A549 (cell line): ENCODE data around the gene KIF13A. TPM values are rescaled to one million over a fixed set of nuclear protein-coding genes. Genes with fewer than 3 reads are reported as not detected.
A peak's percentile ranks its signal among the peaks of the same experiment; 100 is the strongest.

Experiments
- ATAC-seq, 2 experiments: fragments of 200-7000 bp in 1 of 2; fragments of >200 bp in 1 of 2; cut with Nextera tagmentation in 1 of 2; cut with Tn5 transposase in 1 of 2; 3 replicates each; pipeline versions ENCODE4 v1.8.0 to v1.9.1; 2018 to 2020; ENCODE audit warnings: mild to moderate bottlenecking in 1 of 2, moderate library complexity in 1 of 2
- CTCF ChIA-PET: fragments of 300-600 bp; sonication (Branson Sonifier 250); formaldehyde crosslinking; extraction: SDS; loops from one replicate; lab custom pipeline; 2021; ENCODE audit warnings: antibody characterized with exemption, inconsistent platforms; lab: Yijun Ruan, JAX
- POLR2A ChIA-PET: fragments of 350-600 bp; formaldehyde crosslinking; extraction: SDS; loops from one replicate; lab custom pipeline; 2021; ENCODE audit warnings: antibody characterized with exemption, inconsistent platforms; lab: Yijun Ruan, JAX
- DNase-seq, 2 experiments: peaks; one replicate each; pipeline versions ENCODE4 v3.0.0 to v3.0.0-alpha.2; 2011 to 2016; ENCODE audit warnings: low read depth in 1 of 2, low spot score in 1 of 2
- FAIRE-seq: peaks from 2 replicates; lab custom pipeline; 2011; peaks lifted over from hg19 to GRCh38; lab: Jason Lieb, UNC
- H3K27ac ChIP-seq, 2 experiments: fragments of >200 bp; sonication (Bioruptor Twin); formaldehyde crosslinking; 3 replicates each; pipeline ENCODE4 v1.5.1; 2016 to 2017
- H3K4me1 ChIP-seq: fragments of >200 bp; sonication (Bioruptor Twin); formaldehyde crosslinking; 3 replicates; pipeline ENCODE4 v1.6.1; 2016
- H3K4me2 ChIP-seq: fragments of >200 bp; sonication (Bioruptor Twin); formaldehyde crosslinking; 3 replicates; pipeline ENCODE4 v1.6.1; 2016
- H3K4me3 ChIP-seq: fragments of >200 bp; sonication (Bioruptor Twin); formaldehyde crosslinking; 3 replicates; pipeline ENCODE4 v1.5.1; 2016
- H3K9me3 ChIP-seq: fragments of >200 bp; sonication (Bioruptor Twin); formaldehyde crosslinking; 3 replicates; pipeline ENCODE4 v1.6.1; 2016
- BHLHE40 ChIP-seq: IDR thresholded peaks from 2 replicates; pipeline ENCODE4 v1.6.1; 2012; ENCODE audit warnings: low read depth, low read length, inconsistent platforms
- CBX2 ChIP-seq: fragments of 200-600 bp; sonication (generic); IDR thresholded peaks from 2 replicates; pipeline ENCODE4 v1.6.1; 2016; ENCODE audit warnings: low read depth, mild to moderate bottlenecking, borderline replicate concordance
- CTCF ChIP-seq: fragments of >200 bp; sonication (Bioruptor Twin); formaldehyde crosslinking; IDR thresholded peaks from 3 replicates; pipeline ENCODE4 v1.5.1; 2016
- EHF ChIP-seq: fragments of 250-450 bp; sonication (Bioruptor Pico); IDR thresholded peaks from 2 replicates; pipeline ENCODE4 v1.5.0; 2020; ENCODE audit warnings: mild to moderate bottlenecking
- ELK1 ChIP-seq: fragments of 150-350 bp; IDR thresholded peaks from 2 replicates; pipeline ENCODE4 v1.6.1; 2014; ENCODE audit warnings: low read depth, mild to moderate bottlenecking, low read length
- HDAC2 ChIP-seq: fragments of 200-600 bp; sonication (generic); IDR thresholded peaks from 2 replicates; pipeline ENCODE4 v1.6.1; 2016
- HES2 ChIP-seq: fragments of >200 bp; sonication (Bioruptor Twin); formaldehyde crosslinking; IDR thresholded peaks from 2 replicates; pipeline ENCODE4 v1.6.1; 2016
- HEYL ChIP-seq: fragments of 250-450 bp; sonication (Bioruptor Pico); IDR thresholded peaks from 2 replicates; pipeline ENCODE4 v1.8.0; 2021; ENCODE audit warnings: mild to moderate bottlenecking, moderate library complexity
- HOXB5 ChIP-seq: fragments of 250-450 bp; sonication (Bioruptor Pico); IDR thresholded peaks from 2 replicates; pipeline ENCODE4 v1.5.0; 2020; ENCODE audit warnings: mild to moderate bottlenecking, moderate library complexity
- KDM1A ChIP-seq: fragments of 200-600 bp; sonication (generic); IDR thresholded peaks from 2 replicates; pipeline ENCODE4 v1.6.1; 2016; ENCODE audit warnings: low read depth, mild to moderate bottlenecking
- MAFK ChIP-seq: fragments of 450-650 bp; IDR thresholded peaks from 2 replicates; pipeline ENCODE4 v1.6.1; 2014; ENCODE audit not compliant: partially characterized antibody
- MAZ ChIP-seq: fragments of 150-350 bp; IDR thresholded peaks from 2 replicates; pipeline ENCODE4 v1.6.1; 2014; ENCODE audit warnings: antibody characterized with exemption, low read depth, low read length, borderline replicate concordance
- POLR2A ChIP-seq: IDR thresholded peaks from 2 replicates; pipeline ENCODE4 v1.6.1; 2012; ENCODE audit warnings: mild to moderate bottlenecking, low read length
- POLR2AphosphoS2 ChIP-seq: conservative IDR thresholded peaks from 2 replicates; pipeline ENCODE4 v1.6.1; 2012; ENCODE audit warnings: low read length, improper control_type of control experiment, inconsistent platforms
- RCOR1 ChIP-seq: fragments of 150-350 bp; IDR thresholded peaks from 2 replicates; pipeline ENCODE4 v1.6.1; 2014; ENCODE audit warnings: antibody characterized with exemption, low read length, low read depth
- SMC3 ChIP-seq: fragments of >200 bp; sonication (Bioruptor Twin); formaldehyde crosslinking; IDR thresholded peaks from 3 replicates; pipeline ENCODE4 v1.6.1; 2018; ENCODE audit warnings: inconsistent platforms
- SREBF2 ChIP-seq: fragments of 450-650 bp; IDR thresholded peaks from 2 replicates; pipeline ENCODE4 v1.6.1; 2014; ENCODE audit warnings: mild to moderate bottlenecking, moderate library complexity
- ZFP36 ChIP-seq: fragments of 450-650 bp; IDR thresholded peaks from 2 replicates; pipeline ENCODE4 v1.6.1; 2014; ENCODE audit warnings: borderline replicate concordance; ENCODE audit not compliant: partially characterized antibody
- WGBS: methylation state at CpG from one replicate; pipeline ENCODE4 v1.1.6; 2017; ENCODE audit errors: missing lambda C conversion rate; 5-methylcytosine and 5-hydroxymethylcytosine counted together
- polyA plus RNA-seq, 4 experiments: library from polyadenylated mRNA; depleted of rRNA in 3 of 4; stranded (reverse); fragments of >200 nt; fragmentation: RNase III in 1 of 4; extraction: RNeasy Plus Mini Kit Qiagen cat#74134 plus additional on column Dnase treatment in 1 of 4; gene quantifications; 2 replicates in 3 of 4; 3 replicates in 1 of 4; pipeline ENCODE4 v1.2.3, GENCODE V29; 2011 to 2017

The KIF13A gene
- polyA plus RNA-seq, 2 of the 4 experiments (the other 2 are of a cell fraction), result 30.2 to 39.4 TPM

GRCh38 chr6:17851001-17851719, 136.3 kb downstream of the KIF13A start:
- CTCF ChIA-PET, result interaction anchor here (0.8 kb wide), 1 partner anchor 56 kb away, joined by 4 read pairs; no protein-coding TSS in a partner anchor
- ATAC-seq (no peak; a peak in 1 of 6 replicates), DNase-seq (no peak), FAIRE-seq (no peak)
- H3K9me3 ChIP-seq, result no peaks in the 10 kb centered on the region
- peaks cover 30% of the 10 kb centered on the region for H3K4me1 ChIP-seq
- H3K4me2 ChIP-seq, result peak overlapping the region; percentile 54
- TF ChIP-seq POLR2A (no peak), ELK1 (no peak), BHLHE40 (no peak), SMC3 (no peak), CTCF (no peak), HEYL (CRISPR knock-in tag) (no peak), RCOR1 (no peak), HDAC2 (no peak), POLR2AphosphoS2 (no peak), ZFP36 (no peak), KDM1A (no peak), HES2 (no peak)
- WGBS, result 62% methylated on average over 3 of the region's 3 CpGs
- no peak overlapping the region for H3K4me3 ChIP-seq
- POLR2A ChIA-PET, result no interaction called here
- peak overlapping the region in 1 of 2 experiments; percentile 64; a peak in 3 of 6 replicates for H3K27ac ChIP-seq

- TF ChIP-seq CBX2, result no peak
- no peak for TF ChIP-seq HOXB5 (CRISPR knock-in tag)
- TF ChIP-seq HDAC2, result no peak
- TF ChIP-seq MAZ, result no peak
- no peak for TF ChIP-seq SREBF2
- TF ChIP-seq RCOR1, result no peak
- no peak for TF ChIP-seq MAFK
- TF ChIP-seq SMC3, result no peak
- no peak for TF ChIP-seq CTCF
- TF ChIP-seq ZFP36, result no peak
- TF ChIP-seq EHF, result no peak
- H3K4me3 ChIP-seq, result no peak overlapping the region
- over 99% methylated on average over 5 of the region's 5 CpGs for WGBS
- POLR2A ChIA-PET, result no interaction called here
- DNase-seq (no peak), FAIRE-seq (no peak), ATAC-seq (no peak)
- H3K27ac ChIP-seq, result no peak overlapping the region
- H3K4me2 ChIP-seq, result no peak overlapping the region
- CTCF ChIA-PET, result interaction anchor here (0.8 to 1.8 kb wide), 3 partner anchors 11 to 107 kb away, joined by 3 to 5 read pairs (median 4); no protein-coding TSS in a partner anchor
- H3K9me3 ChIP-seq, result no peaks in the 10 kb centered on the region
- peaks cover 30% of the 10 kb centered on the region for H3K4me1 ChIP-seq
Observed at GRCh38 chr6:17850281-17850680, 137.2 kb downstream of the KIF13A start.
